ENCODE data around the gene CHADL.

The CHADL gene

GRCh38 chr22:41229215-41229614, 11.5 kb downstream of the CHADL start:
- TF ChIP-seq, protein P1, sequence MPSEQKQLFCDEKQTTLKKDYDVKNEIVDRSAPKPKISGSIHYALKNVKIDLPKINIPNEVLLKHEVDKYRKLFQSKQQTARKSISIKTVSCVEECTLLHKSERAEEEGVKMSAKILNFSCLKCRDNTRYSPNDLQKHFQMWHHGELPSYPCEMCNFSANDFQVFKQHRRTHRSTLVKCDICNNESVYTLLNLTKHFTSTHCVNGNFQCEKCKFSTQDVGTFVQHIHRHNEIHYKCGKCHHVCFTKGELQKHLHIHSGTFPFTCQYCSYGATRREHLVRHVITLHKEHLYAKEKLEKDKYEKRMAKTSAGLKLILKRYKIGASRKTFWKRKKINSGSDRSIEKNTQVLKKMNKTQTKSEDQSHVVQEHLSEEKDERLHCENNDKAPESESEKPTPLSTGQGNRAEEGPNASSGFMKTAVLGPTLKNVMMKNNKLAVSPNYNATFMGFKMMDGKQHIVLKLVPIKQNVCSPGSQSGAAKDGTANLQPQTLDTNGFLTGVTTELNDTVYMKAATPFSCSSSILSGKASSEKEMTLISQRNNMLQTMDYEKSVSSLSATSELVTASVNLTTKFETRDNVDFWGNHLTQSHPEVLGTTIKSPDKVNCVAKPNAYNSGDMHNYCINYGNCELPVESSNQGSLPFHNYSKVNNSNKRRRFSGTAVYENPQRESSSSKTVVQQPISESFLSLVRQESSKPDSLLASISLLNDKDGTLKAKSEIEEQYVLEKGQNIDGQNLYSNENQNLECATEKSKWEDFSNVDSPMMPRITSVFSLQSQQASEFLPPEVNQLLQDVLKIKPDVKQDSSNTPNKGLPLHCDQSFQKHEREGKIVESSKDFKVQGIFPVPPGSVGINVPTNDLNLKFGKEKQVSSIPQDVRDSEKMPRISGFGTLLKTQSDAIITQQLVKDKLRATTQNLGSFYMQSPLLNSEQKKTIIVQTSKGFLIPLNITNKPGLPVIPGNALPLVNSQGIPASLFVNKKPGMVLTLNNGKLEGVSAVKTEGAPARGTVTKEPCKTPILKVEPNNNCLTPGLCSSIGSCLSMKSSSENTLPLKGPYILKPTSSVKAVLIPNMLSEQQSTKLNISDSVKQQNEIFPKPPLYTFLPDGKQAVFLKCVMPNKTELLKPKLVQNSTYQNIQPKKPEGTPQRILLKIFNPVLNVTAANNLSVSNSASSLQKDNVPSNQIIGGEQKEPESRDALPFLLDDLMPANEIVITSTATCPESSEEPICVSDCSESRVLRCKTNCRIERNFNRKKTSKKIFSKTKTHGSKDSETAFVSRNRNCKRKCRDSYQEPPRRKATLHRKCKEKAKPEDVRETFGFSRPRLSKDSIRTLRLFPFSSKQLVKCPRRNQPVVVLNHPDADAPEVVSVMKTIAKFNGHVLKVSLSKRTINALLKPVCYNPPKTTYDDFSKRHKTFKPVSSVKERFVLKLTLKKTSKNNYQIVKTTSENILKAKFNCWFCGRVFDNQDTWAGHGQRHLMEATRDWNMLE (tag by site-specific recombination; conservative IDR thresholded peaks at IDR 0.05; ENCODE audit: low read depth) = no peak
- TF ChIP-seq KLF7 (tag by site-specific recombination; IDR thresholded peaks at IDR 0.05; ENCODE audit: borderline replicate concordance) (no peak), SP2 (tag by site-specific recombination; IDR thresholded peaks at IDR 0.05) (no peak), ZNF549 (tag by site-specific recombination; IDR thresholded peaks at IDR 0.05) (no peak), ZNF776 (tag by site-specific recombination; IDR thresholded peaks at IDR 0.05; ENCODE audit: borderline replicate concordance) (no peak), ZFP41 (tag by site-specific recombination; IDR thresholded peaks at IDR 0.05; ENCODE audit: borderline replicate concordance) (no peak)
- TF ChIP-seq, protein P2, sequence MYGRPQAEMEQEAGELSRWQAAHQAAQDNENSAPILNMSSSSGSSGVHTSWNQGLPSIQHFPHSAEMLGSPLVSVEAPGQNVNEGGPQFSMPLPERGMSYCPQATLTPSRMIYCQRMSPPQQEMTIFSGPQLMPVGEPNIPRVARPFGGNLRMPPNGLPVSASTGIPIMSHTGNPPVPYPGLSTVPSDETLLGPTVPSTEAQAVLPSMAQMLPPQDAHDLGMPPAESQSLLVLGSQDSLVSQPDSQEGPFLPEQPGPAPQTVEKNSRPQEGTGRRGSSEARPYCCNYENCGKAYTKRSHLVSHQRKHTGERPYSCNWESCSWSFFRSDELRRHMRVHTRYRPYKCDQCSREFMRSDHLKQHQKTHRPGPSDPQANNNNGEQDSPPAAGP (tag by site-specific recombination; IDR thresholded peaks at IDR 0.05) = no peak
- TF ChIP-seq, protein P3, sequence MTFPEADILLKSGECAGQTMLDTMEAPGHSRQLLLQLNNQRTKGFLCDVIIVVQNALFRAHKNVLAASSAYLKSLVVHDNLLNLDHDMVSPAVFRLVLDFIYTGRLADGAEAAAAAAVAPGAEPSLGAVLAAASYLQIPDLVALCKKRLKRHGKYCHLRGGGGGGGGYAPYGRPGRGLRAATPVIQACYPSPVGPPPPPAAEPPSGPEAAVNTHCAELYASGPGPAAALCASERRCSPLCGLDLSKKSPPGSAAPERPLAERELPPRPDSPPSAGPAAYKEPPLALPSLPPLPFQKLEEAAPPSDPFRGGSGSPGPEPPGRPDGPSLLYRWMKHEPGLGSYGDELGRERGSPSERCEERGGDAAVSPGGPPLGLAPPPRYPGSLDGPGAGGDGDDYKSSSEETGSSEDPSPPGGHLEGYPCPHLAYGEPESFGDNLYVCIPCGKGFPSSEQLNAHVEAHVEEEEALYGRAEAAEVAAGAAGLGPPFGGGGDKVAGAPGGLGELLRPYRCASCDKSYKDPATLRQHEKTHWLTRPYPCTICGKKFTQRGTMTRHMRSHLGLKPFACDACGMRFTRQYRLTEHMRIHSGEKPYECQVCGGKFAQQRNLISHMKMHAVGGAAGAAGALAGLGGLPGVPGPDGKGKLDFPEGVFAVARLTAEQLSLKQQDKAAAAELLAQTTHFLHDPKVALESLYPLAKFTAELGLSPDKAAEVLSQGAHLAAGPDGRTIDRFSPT (tag by site-specific recombination; IDR thresholded peaks at IDR 0.05) = no peak
- Histone ChIP-seq H3K9me3 (ENCODE audit: control insufficient read depth, insufficient read depth, low read depth, low read length) (no peaks in the 10 kb centered on the region), H3K27ac (ENCODE audit: extremely low read depth, low read depth, low read length) (no peak overlapping the region), H3K4me3 (ENCODE audit: low read depth, low read length) (no peak overlapping the region), H3K36me3 (ENCODE audit: control insufficient read depth in 2 of 2, insufficient read depth in 1 of 2, low read length in 2 of 2) (peaks cover 10 to 71% of the 10 kb centered on the region in 2 experiments; a peak in 2 of 3 replicates), H3K4me1 (ENCODE audit: control insufficient read depth, insufficient read depth, low read length) (no peaks in the 10 kb centered on the region)
- ChIA-PET CTCF (no interaction called here), POLR2A (interaction anchor here (0.6 to 0.9 kb wide), 2 partner anchors 12 to 245 kb away, joined by 3 to 5 read pairs; no protein-coding TSS in a partner anchor)

DNA sequence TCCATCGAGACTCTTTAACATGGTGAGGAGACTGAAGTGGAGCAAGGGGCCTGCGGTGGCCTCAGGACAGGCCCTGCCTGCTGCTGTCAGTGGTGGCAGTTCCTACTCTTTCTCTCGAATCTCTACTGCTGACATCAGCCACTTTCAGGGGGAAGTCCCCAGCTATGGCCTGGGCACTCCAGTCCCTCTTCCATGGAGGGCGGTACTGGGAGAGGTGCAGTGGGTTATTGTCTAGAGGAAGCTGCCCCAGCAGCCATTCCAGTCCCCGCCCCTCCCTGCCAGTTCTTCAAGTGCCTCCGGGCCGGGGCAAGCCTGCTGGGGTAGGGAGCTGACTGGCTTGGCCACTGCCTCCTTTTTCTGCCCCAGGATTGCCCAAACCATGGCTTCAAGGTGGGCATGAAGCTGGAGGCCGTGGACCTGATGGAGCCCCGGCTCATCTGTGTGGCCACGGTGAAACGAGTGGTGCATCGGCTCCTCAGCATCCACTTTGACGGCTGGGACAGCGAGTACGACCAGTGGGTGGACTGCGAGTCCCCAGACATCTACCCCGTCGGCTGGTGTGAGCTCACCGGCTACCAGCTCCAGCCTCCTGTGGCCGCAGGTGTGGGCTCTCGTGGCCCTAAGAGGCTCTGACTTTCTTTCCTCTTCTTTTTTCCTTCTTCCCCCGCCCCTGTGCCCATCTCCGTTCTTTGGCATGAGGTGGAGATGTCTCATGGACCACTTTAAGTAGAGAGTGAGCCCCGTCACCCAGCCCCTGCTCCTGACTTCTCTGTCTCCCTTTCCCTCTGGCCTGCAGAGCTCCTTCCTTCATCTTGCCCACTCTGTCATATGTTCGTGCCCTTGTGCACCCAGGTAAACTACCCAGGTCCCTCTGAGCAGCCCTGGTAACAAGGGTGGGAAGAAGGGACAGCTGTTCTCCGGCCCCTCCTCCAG, 13.7 kb downstream of the CHADL start:
- ChIA-PET POLR2A (interaction anchor here (0.6 to 1.4 kb wide), 5 partner anchors 11 to 132 kb away, joined by 3 to 6 read pairs (median 4); no protein-coding TSS in a partner anchor), CTCF (interaction anchor here (1.1 kb wide), 1 partner anchor 11 kb away, joined by 3 read pairs; no protein-coding TSS in a partner anchor)
- H3K4me1 ChIP-seq (ENCODE audit: control insufficient read depth, insufficient read depth, low read length) = no peaks in the 10 kb centered on the region
- no peaks in the 10 kb centered on the region for H3K9me3 ChIP-seq (ENCODE audit: control insufficient read depth, insufficient read depth, low read depth, low read length)
- H3K27ac ChIP-seq (ENCODE audit: extremely low read depth, low read depth, low read length) = no peak overlapping the region
- TF ChIP-seq ZNF623 (tag by site-specific recombination; IDR thresholded peaks at IDR 0.05) (peak; percentile 29), ZBTB1 (tag by site-specific recombination; IDR thresholded peaks at IDR 0.05) (no peak)
- H3K36me3 ChIP-seq (ENCODE audit: control insufficient read depth in 2 of 2, insufficient read depth in 1 of 2, low read length in 2 of 2) = peaks cover 18 to 93% of the 10 kb centered on the region in 2 experiments; a peak in 2 of 3 replicates
- no peak overlapping the region for H3K4me3 ChIP-seq (ENCODE audit: low read depth, low read length)

- ChIA-PET POLR2A (no interaction called here), CTCF (interaction anchor here (1.6 kb wide), 1 partner anchor 14 kb away, joined by 3 read pairs; no protein-coding TSS in a partner anchor)
- H3K27ac ChIP-seq (ENCODE audit: extremely low read depth, low read depth, low read length) = no peak overlapping the region
These were observed 17.2 kb downstream of the CHADL start for GRCh38 chr22:41223535-41223934.

More at GRCh38 chr22:41223535-41223934, 17.2 kb downstream of the CHADL start:
- Histone ChIP-seq H3K4me1 (ENCODE audit: control insufficient read depth, insufficient read depth, low read length) (no peaks in the 10 kb centered on the region), H3K9me3 (ENCODE audit: control insufficient read depth, insufficient read depth, low read depth, low read length) (no peaks in the 10 kb centered on the region), H3K4me3 (ENCODE audit: low read depth, low read length) (no peak overlapping the region), H3K36me3 (ENCODE audit: control insufficient read depth in 2 of 2, insufficient read depth in 1 of 2, low read length in 2 of 2) (peaks cover 39 to 94% of the 10 kb centered on the region in 2 experiments)
- no peak for TF ChIP-seq ZSCAN16 (tag by site-specific recombination; IDR thresholded peaks at IDR 0.05)
- TF ChIP-seq SP7 (tag by site-specific recombination; IDR thresholded peaks at IDR 0.05) = no peak
- no peak for TF ChIP-seq ZNF521 (tag by site-specific recombination; IDR thresholded peaks at IDR 0.05)
- TF ChIP-seq ZIC2 (tag by site-specific recombination; IDR thresholded peaks at IDR 0.05) = peak; percentile 22; the same call in 1 of the 2 replicates
- TF ChIP-seq ZNF350 (tag by site-specific recombination; IDR thresholded peaks at IDR 0.05) = no peak
- TF ChIP-seq ZNF223 (tag by site-specific recombination; IDR thresholded peaks at IDR 0.05) = no peak
- no peak for TF ChIP-seq SETDB1 (IDR thresholded peaks at IDR 0.05; ENCODE audit: insufficient read length, low read length)

Data from HEK293 (cell line).